ENCODE measurements around the gene PEX13.

DNA sequence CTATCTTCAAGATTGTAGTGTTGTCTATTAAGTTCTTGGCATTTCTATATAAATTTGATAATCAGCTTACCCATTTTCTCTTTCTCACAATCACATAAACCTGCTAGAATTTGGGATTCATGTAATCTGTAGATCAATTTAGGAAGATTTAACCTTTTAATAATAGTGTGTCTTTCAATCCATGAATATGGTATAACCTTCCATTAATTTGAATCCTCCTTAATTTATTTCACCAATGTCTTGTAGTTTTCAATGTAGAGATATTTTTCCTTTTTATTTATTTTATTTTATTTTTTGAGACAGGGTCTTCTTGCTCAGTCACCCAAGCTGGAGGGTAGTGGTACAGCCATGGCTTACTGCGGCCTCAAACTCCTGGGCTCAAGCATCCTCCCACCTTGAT lies 68.4 kb downstream of the PEX13 start:
- TF ChIP-seq, protein P1, sequence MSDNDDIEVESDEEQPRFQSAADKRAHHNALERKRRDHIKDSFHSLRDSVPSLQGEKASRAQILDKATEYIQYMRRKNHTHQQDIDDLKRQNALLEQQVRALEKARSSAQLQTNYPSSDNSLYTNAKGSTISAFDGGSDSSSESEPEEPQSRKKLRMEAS (IDR thresholded peaks at IDR 0.05): no peak
- TF ChIP-seq RAD21 (IDR thresholded peaks at IDR 0.05) (no peak), RXRA (IDR thresholded peaks at IDR 0.05) (no peak), GABPA (IDR thresholded peaks at IDR 0.05 in 1 of 2, conservative IDR thresholded peaks at IDR 0.05 in 1 of 2) (no peak), TAF1 (conservative IDR thresholded peaks at IDR 0.05) (no peak)
- TF ChIP-seq, protein P2, sequence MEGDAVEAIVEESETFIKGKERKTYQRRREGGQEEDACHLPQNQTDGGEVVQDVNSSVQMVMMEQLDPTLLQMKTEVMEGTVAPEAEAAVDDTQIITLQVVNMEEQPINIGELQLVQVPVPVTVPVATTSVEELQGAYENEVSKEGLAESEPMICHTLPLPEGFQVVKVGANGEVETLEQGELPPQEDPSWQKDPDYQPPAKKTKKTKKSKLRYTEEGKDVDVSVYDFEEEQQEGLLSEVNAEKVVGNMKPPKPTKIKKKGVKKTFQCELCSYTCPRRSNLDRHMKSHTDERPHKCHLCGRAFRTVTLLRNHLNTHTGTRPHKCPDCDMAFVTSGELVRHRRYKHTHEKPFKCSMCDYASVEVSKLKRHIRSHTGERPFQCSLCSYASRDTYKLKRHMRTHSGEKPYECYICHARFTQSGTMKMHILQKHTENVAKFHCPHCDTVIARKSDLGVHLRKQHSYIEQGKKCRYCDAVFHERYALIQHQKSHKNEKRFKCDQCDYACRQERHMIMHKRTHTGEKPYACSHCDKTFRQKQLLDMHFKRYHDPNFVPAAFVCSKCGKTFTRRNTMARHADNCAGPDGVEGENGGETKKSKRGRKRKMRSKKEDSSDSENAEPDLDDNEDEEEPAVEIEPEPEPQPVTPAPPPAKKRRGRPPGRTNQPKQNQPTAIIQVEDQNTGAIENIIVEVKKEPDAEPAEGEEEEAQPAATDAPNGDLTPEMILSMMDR (IDR thresholded peaks at IDR 0.05; ENCODE audit: low read depth, low read length, missing input control): no peak
- TF ChIP-seq, protein P3, sequence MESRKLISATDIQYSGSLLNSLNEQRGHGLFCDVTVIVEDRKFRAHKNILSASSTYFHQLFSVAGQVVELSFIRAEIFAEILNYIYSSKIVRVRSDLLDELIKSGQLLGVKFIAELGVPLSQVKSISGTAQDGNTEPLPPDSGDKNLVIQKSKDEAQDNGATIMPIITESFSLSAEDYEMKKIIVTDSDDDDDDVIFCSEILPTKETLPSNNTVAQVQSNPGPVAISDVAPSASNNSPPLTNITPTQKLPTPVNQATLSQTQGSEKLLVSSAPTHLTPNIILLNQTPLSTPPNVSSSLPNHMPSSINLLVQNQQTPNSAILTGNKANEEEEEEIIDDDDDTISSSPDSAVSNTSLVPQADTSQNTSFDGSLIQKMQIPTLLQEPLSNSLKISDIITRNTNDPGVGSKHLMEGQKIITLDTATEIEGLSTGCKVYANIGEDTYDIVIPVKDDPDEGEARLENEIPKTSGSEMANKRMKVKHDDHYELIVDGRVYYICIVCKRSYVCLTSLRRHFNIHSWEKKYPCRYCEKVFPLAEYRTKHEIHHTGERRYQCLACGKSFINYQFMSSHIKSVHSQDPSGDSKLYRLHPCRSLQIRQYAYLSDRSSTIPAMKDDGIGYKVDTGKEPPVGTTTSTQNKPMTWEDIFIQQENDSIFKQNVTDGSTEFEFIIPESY (IDR thresholded peaks at IDR 0.05): no peak
- TF ChIP-seq, protein P4, sequence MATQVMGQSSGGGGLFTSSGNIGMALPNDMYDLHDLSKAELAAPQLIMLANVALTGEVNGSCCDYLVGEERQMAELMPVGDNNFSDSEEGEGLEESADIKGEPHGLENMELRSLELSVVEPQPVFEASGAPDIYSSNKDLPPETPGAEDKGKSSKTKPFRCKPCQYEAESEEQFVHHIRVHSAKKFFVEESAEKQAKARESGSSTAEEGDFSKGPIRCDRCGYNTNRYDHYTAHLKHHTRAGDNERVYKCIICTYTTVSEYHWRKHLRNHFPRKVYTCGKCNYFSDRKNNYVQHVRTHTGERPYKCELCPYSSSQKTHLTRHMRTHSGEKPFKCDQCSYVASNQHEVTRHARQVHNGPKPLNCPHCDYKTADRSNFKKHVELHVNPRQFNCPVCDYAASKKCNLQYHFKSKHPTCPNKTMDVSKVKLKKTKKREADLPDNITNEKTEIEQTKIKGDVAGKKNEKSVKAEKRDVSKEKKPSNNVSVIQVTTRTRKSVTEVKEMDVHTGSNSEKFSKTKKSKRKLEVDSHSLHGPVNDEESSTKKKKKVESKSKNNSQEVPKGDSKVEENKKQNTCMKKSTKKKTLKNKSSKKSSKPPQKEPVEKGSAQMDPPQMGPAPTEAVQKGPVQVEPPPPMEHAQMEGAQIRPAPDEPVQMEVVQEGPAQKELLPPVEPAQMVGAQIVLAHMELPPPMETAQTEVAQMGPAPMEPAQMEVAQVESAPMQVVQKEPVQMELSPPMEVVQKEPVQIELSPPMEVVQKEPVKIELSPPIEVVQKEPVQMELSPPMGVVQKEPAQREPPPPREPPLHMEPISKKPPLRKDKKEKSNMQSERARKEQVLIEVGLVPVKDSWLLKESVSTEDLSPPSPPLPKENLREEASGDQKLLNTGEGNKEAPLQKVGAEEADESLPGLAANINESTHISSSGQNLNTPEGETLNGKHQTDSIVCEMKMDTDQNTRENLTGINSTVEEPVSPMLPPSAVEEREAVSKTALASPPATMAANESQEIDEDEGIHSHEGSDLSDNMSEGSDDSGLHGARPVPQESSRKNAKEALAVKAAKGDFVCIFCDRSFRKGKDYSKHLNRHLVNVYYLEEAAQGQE (IDR thresholded peaks at IDR 0.05): no peak
